Stimulated activated CD8-positive, alpha-beta memory T cell treated with anti-CD3 and anti-CD28 coated beads, Interleukin-4, amount 100 ng/mL, for 1 hour (primary cell): Measurements from ENCODE around the gene CARD14.
"Not testable (repeated sequence)": the region's sequence is repeated elsewhere in the genome, so short reads cannot be mapped to it uniquely, and the experiment has no call there.

Experiments used
- DNase-seq, 2 donors: peaks; one replicate each; pipeline ENCODE4 v3.0.0-alpha.2; 2020; ENCODE audit warnings: low read depth in 2 of 2, low spot score in 1 of 2

Gene CARD14

GRCh38 chr17:80248001-80248893 lies 78.4 kb downstream of the CARD14 start:
- DNase-seq: no peak

DNA sequence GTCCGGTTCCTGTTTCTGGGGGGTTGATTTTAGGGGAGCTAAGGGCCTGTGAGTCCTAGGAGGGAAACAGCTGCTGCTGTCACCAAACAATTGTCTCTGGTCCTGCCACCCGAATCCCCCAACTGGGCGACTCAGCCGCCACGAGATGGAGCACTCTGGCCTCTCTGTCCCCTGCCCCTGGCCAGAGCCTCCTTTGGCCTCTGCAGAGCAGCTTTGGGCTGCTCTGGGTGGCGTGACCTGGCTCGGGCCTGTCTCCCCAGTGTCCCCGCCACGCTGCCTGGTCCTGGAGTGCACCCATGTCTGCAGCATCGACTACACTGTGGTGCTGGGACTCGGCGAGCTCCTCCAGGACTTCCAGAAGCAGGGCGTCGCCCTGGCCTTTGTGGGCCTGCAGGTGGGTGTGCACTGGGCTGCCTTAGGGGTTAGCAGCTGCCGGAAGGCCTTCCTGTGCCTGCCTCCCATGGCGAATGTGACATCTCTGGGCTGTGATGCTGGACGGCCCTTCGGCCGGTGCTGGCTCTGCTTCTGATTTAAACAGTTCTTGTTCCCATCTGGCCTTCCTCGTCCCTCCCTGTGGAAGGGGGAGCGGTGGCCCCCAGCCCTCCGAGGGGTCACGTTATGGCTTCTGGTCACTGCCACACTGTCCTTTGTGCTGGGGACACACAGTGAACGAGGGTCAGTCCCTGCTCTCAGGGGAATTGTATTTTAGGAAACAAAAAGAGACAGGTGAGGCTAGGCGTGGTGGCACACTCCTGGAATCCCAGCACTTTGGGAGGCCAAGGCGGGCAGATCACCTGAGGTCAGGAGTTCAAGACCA lies 79.3 kb downstream of the CARD14 start:
- no peak for DNase-seq

DNA sequence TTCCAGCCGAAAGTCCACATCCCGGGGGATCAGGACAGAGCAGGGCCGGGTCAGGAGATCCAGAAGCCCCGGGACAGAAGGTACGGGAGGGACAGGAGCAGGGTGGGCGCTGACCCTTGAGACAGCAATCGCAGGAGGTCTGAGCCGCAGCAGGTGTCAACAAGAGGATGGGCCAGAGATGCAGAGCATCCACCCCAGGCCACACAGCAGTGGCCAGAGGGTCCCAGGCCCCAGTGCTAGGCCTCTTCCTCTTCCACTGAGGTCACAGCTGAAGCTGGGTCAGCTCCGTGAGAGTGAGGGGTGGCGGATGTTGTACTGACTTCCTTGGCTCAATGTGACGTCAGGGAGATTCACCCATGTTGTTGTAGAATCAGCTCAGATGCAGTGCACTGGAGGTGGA lies 82.1 kb downstream of the CARD14 start:
- no peak for DNase-seq

GRCh38 chr17:80252871-80253270 lies 83.0 kb downstream of the CARD14 start:
- peak; percentile 73 to 78 for DNase-seq

DNA sequence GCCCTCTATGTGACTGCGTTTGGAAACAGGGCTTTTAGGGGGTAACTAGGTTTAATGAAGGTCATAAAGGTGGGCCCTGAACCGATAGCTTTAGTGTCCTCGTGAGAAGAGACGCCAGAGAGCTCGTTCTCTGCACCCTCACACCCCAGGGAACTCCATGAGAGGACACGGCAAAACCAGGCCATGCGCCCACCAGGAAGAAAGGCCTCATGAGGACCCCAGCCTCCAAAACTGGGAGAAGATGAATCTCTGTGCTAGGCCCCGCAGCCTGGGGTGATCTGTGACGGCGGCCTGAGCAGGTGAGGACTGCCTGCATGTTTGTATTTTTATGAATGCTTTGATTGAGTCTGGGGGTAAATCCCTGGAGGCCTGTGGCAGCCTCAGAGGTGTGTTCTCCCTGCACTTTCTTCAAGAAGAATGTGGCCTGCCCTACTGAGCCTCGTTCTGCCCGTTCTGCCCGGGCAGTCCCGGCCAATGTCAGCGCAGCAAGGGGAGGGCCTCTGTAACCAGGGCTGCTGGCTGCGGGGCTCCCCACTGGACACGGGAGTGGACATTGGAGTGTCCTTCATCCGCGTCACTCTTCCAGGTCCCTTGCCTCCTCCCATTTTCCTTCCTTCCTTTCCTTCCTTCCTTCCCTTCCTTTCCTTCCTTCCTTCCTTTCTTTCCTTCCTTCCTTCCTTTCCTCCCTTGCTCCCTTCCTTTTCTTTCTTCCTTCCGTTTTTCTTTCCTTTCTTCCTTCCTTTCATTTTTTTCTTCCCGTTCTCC lies 84.0 kb downstream of the CARD14 start:
- no peak for DNase-seq

DNA sequence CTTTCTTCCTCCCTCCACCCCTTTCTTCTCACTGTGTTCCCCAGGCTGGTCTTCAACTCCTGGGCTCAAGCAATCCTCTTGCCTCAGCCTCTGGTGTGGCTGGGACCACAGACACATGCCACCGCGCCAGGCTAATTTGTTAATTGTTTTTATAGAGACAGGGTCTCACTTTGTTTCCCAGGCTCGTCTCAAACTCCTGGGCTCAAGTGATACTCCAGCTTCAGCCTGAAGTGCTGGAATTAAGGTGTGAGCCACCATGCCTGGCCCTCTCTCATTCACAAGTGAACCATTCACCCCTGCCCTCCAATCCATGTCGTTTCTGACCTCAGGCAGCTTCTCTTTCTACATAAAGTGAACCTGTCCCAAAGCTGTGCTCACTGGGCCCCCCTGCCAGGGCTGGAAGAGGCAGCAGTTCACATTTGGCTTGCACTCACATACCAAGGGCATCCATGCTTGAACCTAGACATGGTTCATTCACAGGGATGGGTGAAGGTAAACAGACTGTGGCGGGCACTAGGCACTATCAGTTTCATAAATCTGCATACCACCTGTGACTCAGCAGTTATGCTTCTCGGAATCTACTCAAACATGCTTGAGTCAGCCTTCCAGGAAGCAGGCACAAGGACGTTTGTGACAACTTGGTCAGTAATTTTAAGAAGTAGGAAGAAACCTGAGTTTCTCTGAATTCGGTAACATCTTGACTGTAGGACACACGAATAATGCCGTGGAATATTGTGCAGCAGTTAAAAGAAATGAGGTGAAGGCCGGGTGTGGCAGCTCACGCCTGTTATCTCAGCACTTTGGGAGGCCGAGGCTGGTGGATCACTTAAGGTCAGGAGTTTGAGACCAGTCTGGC lies 84.8 kb downstream of the CARD14 start:
- DNase-seq: no peak

DNA sequence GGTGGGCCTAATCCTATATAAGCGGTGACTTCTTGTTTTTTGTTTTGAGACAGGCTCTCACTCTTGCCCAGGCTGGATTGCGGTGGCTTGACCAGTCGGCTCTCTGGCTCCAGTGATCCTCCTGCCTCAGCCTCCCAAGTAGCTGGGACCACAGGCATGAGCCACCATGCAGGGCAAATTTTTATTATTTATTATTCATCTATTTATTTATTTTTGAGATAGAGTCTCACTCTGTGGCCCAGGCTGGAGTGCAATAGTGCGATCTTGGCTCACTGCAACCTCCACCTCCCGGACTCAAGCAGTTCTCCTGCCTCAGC lies 86.2 kb downstream of the CARD14 start:
- DNase-seq: no peak

- DNase-seq: no peak
Observed at GRCh38 chr17:80257716-80258213, 87.9 kb downstream of the CARD14 start.

DNA sequence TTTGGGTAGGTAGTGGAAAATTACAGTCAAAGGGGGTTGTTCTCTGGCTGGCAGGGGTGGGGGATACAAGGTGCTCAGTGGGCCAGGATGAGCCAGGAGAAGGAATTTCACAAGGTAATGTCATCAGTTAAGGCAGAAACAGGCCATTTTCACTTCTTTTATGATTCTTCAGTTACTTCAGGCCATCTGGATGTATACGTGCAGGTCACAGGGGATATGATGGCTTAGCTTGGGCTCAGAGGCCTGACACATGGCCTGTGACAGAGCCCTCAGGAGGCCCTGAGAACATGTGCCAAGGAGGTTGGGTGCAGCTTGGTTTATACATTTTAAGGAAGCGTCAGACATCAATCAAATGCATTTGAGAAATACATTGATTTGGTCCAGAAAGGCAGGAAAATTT lies 88.5 kb downstream of the CARD14 start:
- DNase-seq: not testable (repeated sequence)
